ENCODE measurements around the gene IL4R.
"Not testable (repeated sequence)": the region's sequence is repeated elsewhere in the genome, so short reads cannot be mapped to it uniquely, and the experiment has no call there.

IL4R gene

GRCh38 chr16:27316038-27316680 is 2.4 kb downstream of the IL4R start:
- DNase-seq: no peak

- no peak for DNase-seq
Observed at GRCh38 chr16:27317320-27317719, 3.5 kb downstream of the IL4R start.

- no peak for DNase-seq
Observed at GRCh38 chr16:27317738-27318391, 4.1 kb downstream of the IL4R start.

DNA sequence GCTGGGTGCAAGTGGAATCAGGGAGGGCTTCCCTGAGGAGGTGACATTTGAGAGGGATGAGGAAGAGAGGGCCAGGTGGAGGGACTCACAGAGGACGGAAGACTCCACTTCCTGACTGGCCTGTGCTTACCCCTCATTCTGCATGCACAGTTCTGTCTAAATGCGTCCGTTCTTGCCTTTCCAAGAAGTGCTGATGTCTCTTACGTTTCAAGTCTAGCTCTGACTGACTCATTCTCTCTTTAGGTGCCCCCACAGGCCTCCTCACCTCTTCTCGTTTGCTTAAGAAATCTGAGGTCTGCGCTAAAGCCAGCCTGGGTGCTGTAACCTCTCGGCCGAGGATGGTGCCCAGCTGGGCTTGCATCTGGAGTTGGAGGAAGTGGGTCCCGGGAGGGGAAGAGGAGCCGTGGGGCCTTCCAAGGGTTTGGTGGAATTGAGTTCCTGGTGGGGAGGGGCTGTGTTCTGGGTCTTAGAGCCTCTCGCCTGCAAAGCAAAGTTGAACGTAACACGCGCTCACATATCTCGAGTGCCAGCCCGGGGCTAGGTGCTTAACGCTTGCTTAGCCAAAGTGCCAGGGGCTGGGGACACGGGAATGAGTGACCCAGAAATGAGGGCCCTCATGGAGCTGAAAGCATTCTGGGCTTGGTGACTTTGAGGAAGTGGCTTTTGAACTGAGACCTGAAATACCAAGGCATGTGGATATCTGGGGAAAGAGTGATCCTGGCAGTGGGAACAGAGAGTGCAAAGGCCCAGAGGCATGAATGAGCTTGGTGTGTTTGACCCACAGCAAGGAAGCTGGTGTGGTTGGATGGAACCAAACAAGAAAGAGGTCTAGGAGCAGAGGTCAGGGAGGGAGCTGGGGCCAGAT is 4.8 kb downstream of the IL4R start:
- DNase-seq: peak; percentile 56 to 62

DNA sequence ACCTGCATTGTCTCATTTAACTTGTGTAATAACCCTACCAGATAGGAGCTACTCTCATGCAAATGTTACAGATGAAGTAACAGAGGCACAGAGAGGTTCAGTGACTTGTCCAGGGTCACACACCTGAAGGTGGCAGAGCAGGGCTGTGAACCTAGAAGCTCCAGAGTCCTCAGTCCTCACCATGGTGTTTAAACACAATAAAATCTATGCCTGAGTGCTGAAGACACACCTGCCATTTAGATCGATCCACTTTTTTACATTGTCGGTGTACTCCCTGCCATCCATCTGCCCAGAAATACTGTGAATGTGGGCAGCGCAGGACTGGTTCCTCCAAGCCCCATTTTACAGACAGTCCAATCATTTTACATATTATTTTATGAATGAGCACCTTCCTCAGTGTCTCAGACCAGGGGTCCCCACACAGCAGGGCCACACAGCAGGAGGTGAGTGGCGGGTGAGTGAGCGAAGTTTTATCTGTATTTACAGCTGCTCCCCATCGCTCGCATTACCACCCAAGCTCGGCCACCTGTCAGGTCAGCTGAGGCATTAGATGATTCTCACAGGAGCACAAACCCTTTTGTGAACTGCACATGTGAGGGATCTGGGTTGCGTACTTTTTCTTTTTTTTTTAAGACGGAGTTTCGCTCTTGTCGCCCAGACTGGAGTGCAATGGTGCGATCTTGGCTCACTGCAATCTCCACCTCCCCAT is 5.6 kb downstream of the IL4R start:
- no peak for DNase-seq

DNA sequence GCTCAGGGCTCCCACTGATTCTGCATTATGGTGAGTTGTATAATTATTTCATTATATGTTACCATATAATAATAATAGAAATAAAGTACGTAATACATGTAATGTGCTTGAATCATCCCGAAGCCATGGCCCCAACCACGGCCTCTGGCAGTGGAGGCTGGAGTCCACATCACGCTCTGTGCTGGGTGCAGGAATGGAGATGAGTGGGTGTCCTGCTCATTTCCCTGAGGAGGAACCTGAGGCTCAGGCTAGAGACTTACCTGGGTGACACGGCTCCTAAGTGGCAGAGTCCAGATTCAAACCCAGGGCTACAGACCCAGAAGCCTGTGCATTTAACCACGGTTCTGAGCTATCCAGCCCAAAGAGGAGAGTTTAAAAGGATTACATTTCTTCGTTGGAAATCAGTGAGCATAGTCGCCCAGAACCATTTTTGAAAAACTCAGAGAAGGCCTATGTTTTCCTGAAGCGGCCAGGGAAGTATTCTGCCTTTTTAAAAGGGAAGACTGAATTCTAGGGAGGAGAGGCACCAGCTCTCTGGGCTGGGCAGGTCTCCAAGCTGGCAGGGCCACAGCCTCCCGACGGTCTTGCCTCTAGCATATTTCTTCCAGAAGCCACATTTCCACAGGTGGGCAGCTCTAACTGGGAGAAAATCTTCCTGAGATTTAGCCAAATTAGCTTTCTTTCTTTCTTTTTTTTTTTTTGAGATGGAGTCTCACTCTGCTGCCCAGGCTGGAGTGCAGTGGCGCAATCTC is 6.7 kb downstream of the IL4R start:
- no peak for DNase-seq

GRCh38 chr16:27321013-27321915 is 7.5 kb downstream of the IL4R start:
- DNase-seq: no peak

GRCh38 chr16:27322858-27323780 is 9.3 kb downstream of the IL4R start:
- no peak for DNase-seq

- DNase-seq: no peak
Observed at GRCh38 chr16:27323781-27324561, 10.2 kb downstream of the IL4R start.

DNA sequence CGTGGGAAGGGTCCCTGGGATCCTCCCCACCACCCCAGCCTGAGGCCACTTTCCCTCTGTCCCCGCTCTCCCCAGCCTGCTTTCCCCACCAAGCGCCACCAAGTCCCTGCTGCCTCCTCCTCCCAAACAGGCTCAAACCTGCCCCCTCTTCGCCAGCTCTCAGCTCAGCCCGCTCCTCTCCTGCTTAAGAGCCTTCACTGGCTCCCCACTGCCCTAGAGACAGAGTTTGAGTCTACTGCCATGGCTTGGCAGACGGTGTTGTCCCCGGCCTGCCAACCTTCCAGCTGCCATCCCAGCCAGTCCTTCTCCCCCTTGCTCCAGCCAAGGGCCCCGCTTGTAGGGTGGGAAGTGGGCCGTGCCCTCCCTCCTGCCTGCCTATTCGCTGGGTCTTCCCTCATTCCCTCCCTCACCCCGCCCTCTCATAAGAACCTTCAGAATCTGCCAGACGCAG is 11.1 kb downstream of the IL4R start:
- DNase-seq: no peak

DNA sequence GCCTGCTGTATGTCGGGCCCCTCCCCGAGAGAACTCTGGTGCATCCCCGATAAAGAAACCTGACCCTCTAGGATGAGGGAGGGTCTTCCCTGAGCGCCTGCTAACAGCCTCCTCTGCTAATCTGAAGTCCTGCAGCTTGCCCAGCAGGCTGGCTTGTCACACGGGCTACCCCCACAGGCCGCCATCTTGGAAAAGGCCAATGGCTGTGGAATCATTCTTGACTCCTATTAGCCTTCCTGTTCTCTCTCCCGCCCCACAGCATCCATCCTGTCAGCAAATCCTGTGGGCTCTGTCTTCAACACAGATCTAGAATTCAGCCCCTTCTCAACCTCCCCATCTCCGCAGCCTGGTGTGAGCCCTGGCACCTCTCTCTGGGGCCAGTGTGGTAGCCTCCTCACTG is 12.0 kb downstream of the IL4R start:
- no peak for DNase-seq

- no peak for DNase-seq
Observed at GRCh38 chr16:27326251-27326650, 12.5 kb downstream of the IL4R start.

DNA sequence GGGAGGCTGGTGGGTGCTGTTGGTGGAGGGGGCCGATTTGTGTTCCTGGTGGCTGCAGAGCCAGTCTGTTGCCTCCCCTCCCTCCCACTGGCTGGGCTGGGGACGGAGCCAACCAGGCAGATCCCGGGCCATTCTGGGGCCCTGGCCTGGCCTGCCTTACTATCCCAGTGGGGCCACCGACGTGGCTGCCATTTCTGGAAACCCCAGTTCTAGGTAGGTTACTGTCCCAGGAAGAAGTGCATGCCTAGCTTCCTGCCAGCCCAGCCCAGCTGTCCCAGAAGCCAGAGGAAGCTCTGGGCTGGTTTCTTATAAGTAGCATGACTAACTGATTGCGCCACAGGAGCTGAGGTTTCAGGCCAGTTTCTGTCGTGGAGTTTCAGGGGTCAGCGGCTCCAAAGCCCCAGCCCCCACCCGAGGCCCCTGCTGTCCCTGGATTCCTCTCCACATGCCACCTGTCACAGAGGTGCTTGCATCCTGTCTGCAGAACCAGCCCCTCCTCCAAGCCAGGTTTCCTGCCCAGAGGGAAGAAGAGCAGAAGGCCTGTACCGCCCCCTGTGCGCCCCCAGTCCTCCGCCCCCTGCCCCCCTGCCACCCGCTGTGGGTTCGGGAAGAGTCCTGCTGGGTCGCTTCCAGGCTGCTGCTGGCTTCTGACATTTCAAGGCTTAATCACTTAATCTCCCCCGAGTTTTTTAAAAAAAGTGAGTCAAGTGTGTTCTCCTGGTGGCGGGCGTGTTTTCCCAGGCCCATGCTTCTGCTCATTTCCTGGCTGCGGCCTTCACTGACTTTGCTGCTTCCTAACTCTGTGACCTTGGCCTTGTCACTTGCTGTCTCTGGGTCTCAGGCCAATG is 13.2 kb downstream of the IL4R start:
- DNase-seq: peak; percentile 34 to 55

GRCh38 chr16:27327586-27327915 is 13.8 kb downstream of the IL4R start:
- no peak for DNase-seq

DNA sequence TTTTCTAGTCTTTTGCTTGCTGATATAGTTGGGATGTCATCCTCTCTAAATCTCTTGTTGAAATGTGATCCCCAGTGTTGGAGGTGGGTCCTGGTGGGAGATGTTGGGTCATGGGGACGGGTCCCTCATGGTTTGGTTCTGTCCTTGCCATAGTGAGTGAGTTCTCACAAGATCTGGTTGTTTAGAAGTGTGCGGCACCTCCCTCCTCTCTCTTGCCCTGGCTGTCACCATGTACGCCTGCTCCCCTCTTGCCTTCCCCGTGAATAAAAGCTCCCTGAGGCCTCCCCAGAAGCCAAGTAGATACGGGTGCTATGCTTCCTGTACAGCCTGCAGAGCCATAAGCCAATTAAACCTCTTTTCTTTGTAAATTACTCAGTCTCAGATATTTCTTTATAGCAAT is 15.2 kb downstream of the IL4R start:
- DNase-seq: no peak

GRCh38 chr16:27329376-27330079 is 15.8 kb downstream of the IL4R start:
- not testable (repeated sequence) for DNase-seq

GRCh38 chr16:27330542-27330941 is 16.8 kb downstream of the IL4R start:
- no peak for DNase-seq

DNA sequence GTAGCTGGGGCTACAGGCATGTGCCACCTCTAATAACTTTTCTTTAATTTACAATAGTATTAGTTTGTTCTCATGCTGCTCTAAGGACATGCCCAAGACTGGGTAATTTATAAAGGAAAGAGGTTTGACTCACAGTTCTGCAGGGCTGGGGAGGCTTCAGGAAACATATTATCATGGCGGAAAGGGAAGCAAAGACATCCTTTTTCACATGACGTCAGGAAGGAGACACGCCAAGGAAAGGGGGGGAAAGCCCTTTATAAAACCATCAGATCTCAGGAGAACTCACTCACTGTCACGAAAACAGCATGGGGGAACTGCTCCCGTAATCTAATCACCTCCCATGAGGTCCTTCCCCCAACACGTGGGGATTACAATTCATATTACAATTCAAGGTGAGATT is 18.3 kb downstream of the IL4R start:
- DNase-seq: peak in 1 of 2 experiments; percentile 4
